PC-3 (cell line): ENCODE data around the gene BCAS3. TPM values are rescaled to one million over a fixed set of nuclear protein-coding genes. Genes with fewer than 3 reads are reported as not detected.

Experiments used
- ATAC-seq: fragments of 200-7000 bp; cut with Tn5 transposase; 2 replicates; pipeline ENCODE4 v1.9.1; 2020; ENCODE audit warnings: mild to moderate bottlenecking, moderate library complexity
- BruUV-seq: library from RNA; stranded (reverse); fragments of 400-500 nt; replicated peaks from 2 replicates; lab custom pipeline; 2021; lab: Mats Ljungman, UMichigan
- CTCF ChIA-PET: fragments of 300-600 bp; sonication (Branson Sonifier 250); formaldehyde crosslinking; loops from one replicate; lab custom pipeline; 2022; ENCODE audit warnings: antibody characterized with exemption; lab: Charles Lee
- POLR2A ChIA-PET: fragments of 300-600 bp; sonication (Branson Sonifier 250); formaldehyde crosslinking; loops from one replicate; lab custom pipeline; 2022; ENCODE audit warnings: antibody characterized with exemption; ENCODE audit not compliant: unreplicated experiment; lab: Charles Lee
- DNase-seq: peaks from one replicate; pipeline ENCODE4 v3.0.0-alpha.2; 2015
- H2AFZ ChIP-seq: fragments of 300-600 bp; sonication (generic); 2 replicates; pipeline ENCODE4 v1.6.0; 2016; ENCODE audit warnings: antibody characterized with exemption, low read length
- H3F3A ChIP-seq: fragments of 300-600 bp; sonication (generic); one replicate; pipeline ENCODE4 v1.6.0; 2017; ENCODE audit warnings: antibody characterized with exemption, low read length, control low read depth, mild to moderate bottlenecking; ENCODE audit not compliant: unreplicated experiment
- H3K27ac ChIP-seq: fragments of 300-600 bp; sonication (generic); 2 replicates; pipeline ENCODE4 v1.5.1; 2016; ENCODE audit warnings: mild to moderate bottlenecking, low read length
- H3K27me3 ChIP-seq: fragments of 300-600 bp; sonication (generic); 2 replicates; pipeline ENCODE4 v1.6.1; 2016; ENCODE audit warnings: low read length, mixed read lengths
- H3K36me3 ChIP-seq: fragments of 300-600 bp; sonication (generic); 2 replicates; pipeline ENCODE4 v1.6.1; 2016; ENCODE audit warnings: low read depth, mixed run types, low read length, mixed read lengths
- H3K4me1 ChIP-seq: fragments of 300-600 bp; sonication (generic); 2 replicates; pipeline ENCODE4 v1.5.1; 2016; ENCODE audit warnings: low read length; ENCODE audit not compliant: insufficient read depth
- H3K4me2 ChIP-seq: fragments of 300-600 bp; sonication (generic); 2 replicates; pipeline ENCODE4 v1.6.0; 2016; ENCODE audit warnings: low read length
- H3K4me3 ChIP-seq: fragments of 300-600 bp; sonication (generic); 2 replicates; pipeline ENCODE4 v1.5.1; 2016; ENCODE audit warnings: mild to moderate bottlenecking, low read length, mixed read lengths
- H3K79me2 ChIP-seq: fragments of 300-600 bp; sonication (generic); 2 replicates; pipeline ENCODE4 v1.6.1; 2017; ENCODE audit warnings: low read length, mixed read lengths
- H3K9ac ChIP-seq: fragments of 300-600 bp; sonication (generic); 2 replicates; pipeline ENCODE4 v1.6.0; 2016; ENCODE audit warnings: mild to moderate bottlenecking, low read length
- H3K9me2 ChIP-seq: fragments of 300-600 bp; sonication (generic); replicated peaks from 2 replicates; pipeline ENCODE4 v1.6.1; 2016; ENCODE audit warnings: mixed run types, low read length, mixed read lengths
- H3K9me3 ChIP-seq: fragments of 300-600 bp; sonication (generic); 2 replicates; pipeline ENCODE4 v1.6.1; 2016; ENCODE audit warnings: low read length, mixed read lengths
- H4K20me1 ChIP-seq: fragments of 300-600 bp; sonication (generic); 2 replicates; pipeline ENCODE4 v1.6.1; 2016; ENCODE audit warnings: low read length, mixed read lengths
- EZH2 ChIP-seq: fragments of 300-600 bp; sonication (generic); IDR thresholded peaks from one replicate; pipeline ENCODE4 v1.6.1; 2017; ENCODE audit warnings: antibody characterized with exemption, mild to moderate bottlenecking, low read length; ENCODE audit not compliant: unreplicated experiment
- EZH2phosphoT487 ChIP-seq: fragments of 300-600 bp; sonication (generic); IDR thresholded peaks from 2 replicates; pipeline ENCODE4 v1.6.1; 2018; ENCODE audit warnings: mild to moderate bottlenecking, antibody characterized with exemption, low read length, borderline replicate concordance
- intact Hi-C: fragments of 100-400 bp; cut with micrococcal nuclease; formaldehyde crosslinking; loops from 2 replicates; pipeline ENCODE4 v1.9.0; 2023
- total RNA-seq: library from RNA; depleted of rRNA; stranded (reverse); fragments of >200 nt; gene quantifications from 2 replicates; pipeline ENCODE4 v1.2.3, GENCODE V29; 2014
- TF ChIP-seq, protein P1 (sequence below): fragments of 300-600 bp; sonication (generic); conservative IDR thresholded peaks from 2 replicates; pipeline ENCODE4 v1.5.1; 2017; ENCODE audit warnings: antibody characterized with exemption, low read depth, mild to moderate bottlenecking, low read length

The BCAS3 gene
- total RNA-seq, 1 experiment from 2014 or later: 25.9 TPM

GRCh38 chr17:61289408-61290385, 612.0 kb downstream of the BCAS3 start:
- no peaks in the 10 kb centered on the region for H3K36me3 ChIP-seq
- no peak overlapping the region for H3K4me3 ChIP-seq
- BruUV-seq: no TSS peak
- no peak overlapping the region for H3K27ac ChIP-seq
- no peaks in the 10 kb centered on the region for H3K9me2 ChIP-seq
- DNase-seq (no peak), ATAC-seq (no peak)
- intact Hi-C loops: no loop called here
- no peaks in the 10 kb centered on the region for H3K79me2 ChIP-seq
- H3F3A ChIP-seq: no peaks in the 10 kb centered on the region
- no peaks in the 10 kb centered on the region for H3K27me3 ChIP-seq
- ChIA-PET POLR2A (interaction anchor here (0.7 kb wide), 1 partner anchor 72 kb away, joined by 4 read pairs; no protein-coding TSS in a partner anchor), CTCF (interaction anchor here (0.6 kb wide), 2 partner anchors 69 to 294 kb away, joined by 3 to 5 read pairs; no protein-coding TSS in a partner anchor)
- H4K20me1 ChIP-seq: no peaks in the 10 kb centered on the region
- H3K4me1 ChIP-seq: peaks cover 4% of the 10 kb centered on the region; the same call in 1 of the 2 replicates
- H3K4me2 ChIP-seq: no peak overlapping the region
- H2AFZ ChIP-seq: no peak overlapping the region
- TF ChIP-seq EZH2phosphoT487 (no peak), EZH2 (no peak)
- TF ChIP-seq, protein P1, sequence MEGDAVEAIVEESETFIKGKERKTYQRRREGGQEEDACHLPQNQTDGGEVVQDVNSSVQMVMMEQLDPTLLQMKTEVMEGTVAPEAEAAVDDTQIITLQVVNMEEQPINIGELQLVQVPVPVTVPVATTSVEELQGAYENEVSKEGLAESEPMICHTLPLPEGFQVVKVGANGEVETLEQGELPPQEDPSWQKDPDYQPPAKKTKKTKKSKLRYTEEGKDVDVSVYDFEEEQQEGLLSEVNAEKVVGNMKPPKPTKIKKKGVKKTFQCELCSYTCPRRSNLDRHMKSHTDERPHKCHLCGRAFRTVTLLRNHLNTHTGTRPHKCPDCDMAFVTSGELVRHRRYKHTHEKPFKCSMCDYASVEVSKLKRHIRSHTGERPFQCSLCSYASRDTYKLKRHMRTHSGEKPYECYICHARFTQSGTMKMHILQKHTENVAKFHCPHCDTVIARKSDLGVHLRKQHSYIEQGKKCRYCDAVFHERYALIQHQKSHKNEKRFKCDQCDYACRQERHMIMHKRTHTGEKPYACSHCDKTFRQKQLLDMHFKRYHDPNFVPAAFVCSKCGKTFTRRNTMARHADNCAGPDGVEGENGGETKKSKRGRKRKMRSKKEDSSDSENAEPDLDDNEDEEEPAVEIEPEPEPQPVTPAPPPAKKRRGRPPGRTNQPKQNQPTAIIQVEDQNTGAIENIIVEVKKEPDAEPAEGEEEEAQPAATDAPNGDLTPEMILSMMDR: no peak
- H3K9ac ChIP-seq: no peak overlapping the region
- H3K9me3 ChIP-seq: no peaks in the 10 kb centered on the region

GRCh38 chr17:61291451-61292285, 614.0 kb downstream of the BCAS3 start:
- Histone ChIP-seq H3K4me2 (no peak overlapping the region), H3K9me2 (no peaks in the 10 kb centered on the region), H2AFZ (no peak overlapping the region), H3K9me3 (no peaks in the 10 kb centered on the region), H3F3A (no peaks in the 10 kb centered on the region), H3K4me1 (peaks cover 8% of the 10 kb centered on the region; the same call in 1 of the 2 replicates), H3K9ac (no peak overlapping the region), H3K4me3 (no peak overlapping the region), H3K27me3 (no peaks in the 10 kb centered on the region), H3K79me2 (no peaks in the 10 kb centered on the region), H3K27ac (no peak overlapping the region), H3K36me3 (no peaks in the 10 kb centered on the region), H4K20me1 (no peaks in the 10 kb centered on the region)
- ATAC-seq (no peak), DNase-seq (no peak)
- ChIA-PET POLR2A (no interaction called here), CTCF (interaction anchor here (0.6 kb wide), 1 partner anchor 17 kb away, joined by 4 read pairs; no protein-coding TSS in a partner anchor)
- intact Hi-C loops: no loop called here
- BruUV-seq: no TSS peak
- TF ChIP-seq, protein P1: no peak
- no peak for TF ChIP-seq EZH2phosphoT487
- no peak for TF ChIP-seq EZH2
